Stimulated activated CD8-positive, alpha-beta memory T cell treated with anti-CD3 and anti-CD28 coated beads, Interleukin-15, amount 100 ng/mL, for 4 hours (primary cell): ENCODE results near the gene CDO1.

Experiments used
- DNase-seq, 2 donors: peaks; one replicate each; pipeline ENCODE4 v3.0.0-alpha.2; 2020; ENCODE audit warnings: low read depth in 2 of 2

CDO1 gene

DNA sequence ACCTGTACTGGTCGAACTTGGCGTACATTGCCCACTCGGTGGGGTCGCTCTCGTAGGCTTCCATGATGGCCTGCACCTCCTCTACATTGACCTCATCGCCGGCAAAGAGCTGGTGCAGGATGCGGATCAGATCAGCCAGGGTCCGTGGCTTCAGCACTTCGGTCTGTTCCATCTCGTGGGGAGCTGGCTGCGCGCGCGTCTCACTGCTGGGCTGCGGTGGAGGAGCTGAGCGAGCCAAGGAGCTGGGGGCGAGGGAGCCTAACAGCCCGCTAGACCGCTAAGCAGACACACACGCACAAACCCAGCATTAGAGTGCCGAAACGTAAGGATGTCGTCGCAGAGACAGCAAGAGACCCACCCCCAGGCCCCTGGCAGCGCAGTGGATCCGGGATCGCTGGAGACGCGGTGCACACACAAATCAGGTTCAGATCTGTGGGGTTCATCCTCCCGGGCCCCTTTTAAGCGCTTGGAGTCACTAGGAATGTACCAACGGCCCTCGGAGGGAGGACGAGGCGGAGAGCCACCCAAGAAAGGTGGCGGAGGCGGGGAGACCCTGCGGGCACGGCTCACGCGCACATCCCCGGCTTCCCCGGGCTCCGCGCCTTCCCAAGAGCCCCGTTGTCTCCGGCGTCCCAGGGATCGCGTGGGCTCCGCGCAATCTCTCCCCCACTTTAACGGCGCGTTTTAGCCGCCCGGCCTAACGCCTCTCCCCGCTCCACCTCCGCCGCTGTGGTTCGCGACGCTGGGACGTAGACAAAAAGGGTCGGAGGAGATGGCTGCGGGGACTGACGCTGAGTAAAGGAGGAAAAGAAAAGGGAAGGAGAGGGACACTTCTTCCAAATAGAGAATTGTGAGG is at the start of gene CDO1:
Gene CDO1 (minus strand): TSS at position 434 of the 856 bp plus-strand sequence. CDS start 262 bp downstream, at position 172.
- DNase-seq, result no peak

DNA sequence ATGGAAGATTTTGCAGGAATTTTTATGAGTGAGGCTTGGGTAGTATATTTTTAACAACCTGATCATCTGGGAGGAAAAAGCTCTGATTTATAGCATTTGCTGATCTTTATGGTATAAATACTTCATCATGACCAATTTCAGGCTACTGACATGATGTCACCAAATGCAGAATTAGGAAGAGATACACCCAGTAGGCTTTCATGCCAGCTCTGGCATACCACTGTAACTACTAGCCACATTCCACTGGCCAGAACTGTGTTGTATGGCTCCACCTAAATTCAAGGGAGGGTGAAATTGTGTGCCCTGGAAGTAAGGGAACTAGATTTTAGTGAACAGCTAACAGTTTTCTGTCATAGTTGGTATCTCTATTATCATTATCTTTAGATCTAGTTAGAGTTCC is 42.9 kb upstream of the CDO1 start:
- DNase-seq, result no peak

DNA sequence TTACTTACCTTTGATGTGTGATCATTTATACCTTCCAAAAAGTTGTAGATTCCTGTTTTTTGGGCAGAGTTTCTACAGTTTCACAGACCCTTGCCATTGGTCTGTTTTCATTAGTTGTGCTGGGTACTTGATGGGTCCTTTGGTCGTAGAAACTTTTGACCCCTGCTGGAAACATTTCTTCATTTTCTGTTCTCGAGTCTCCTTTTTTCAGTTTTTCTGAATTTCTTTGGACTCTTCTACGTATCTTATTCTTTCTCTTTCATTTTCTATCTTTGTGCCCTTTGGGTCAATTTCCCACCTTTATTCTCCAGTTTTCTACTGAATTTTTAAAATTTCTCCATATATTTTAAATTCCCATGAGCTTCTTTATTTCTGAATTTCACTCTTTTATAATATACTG is 41.9 kb upstream of the CDO1 start:
- DNase-seq, result no peak

DNA sequence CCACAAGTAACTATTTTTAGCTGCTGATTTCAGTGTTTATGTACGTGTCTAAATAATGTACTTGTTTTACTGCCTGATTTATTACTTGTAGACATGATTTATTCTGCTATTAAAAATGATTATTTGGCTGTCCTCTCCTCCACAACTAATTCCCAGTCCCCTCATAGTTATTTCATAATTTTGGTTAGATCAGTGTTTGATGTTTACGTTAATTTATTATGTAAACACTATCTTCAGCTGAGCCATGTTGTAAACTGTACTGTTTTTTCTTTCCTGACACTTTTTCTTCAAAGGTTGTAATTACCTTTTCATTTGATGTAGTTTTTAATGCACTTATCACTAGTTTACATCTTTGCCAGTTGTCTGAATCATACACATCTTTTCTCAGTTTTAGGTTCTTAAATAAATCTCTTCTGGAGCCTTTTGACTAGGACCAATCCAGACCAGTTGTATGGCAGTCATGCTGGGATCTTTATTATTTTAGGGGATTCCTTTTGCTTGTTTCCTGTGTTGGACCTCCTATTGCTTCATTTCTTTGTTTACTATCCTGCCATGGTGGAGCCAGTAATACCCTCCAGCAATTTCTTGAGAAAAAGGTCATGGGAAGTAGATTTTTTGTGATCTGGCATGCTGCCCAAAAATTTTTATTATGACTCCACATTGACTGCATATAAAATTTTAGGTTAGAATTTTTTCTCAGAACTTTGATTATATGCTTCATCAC is 41.3 kb upstream of the CDO1 start:
- DNase-seq, result no peak

DNA sequence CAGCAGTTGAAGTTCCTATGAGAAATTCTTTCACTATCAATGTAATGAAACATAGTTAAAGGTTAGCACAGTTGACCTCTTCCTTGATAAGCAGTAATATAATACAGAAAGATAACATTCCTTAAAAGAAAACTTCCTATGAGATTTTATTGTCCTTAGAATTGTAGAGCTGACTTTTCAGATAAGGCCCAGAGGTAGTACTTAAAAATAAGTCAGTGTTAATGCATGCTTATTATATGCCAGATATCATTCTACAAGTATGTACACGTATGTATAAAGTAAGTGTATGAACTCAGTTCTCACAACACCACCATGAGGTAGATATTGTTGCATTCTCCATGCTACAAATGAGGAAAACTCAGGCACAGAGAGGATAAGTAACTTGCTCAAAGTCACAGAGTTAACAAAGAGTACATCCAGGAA is 40.6 kb upstream of the CDO1 start:
- no peak for DNase-seq

DNA sequence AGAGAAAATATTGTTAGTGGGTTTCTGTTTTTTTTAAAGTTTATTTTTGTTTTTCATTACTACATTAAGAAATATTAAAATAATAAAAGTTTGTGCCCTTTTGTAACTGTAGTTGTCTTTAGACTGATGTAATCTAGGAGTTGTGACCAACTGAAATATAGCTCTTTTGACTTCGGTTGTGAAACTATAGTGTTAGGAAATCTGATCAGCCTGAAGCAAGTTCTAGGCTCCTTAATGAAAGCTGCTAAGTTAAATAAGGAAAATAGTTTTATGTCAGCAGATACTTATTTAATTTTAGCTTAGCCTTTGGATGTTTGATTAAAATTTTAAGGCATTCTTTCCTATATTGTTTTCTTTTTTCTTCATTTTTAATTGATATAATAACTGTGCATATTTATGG is 39.5 kb upstream of the CDO1 start:
- DNase-seq, result no peak

DNA sequence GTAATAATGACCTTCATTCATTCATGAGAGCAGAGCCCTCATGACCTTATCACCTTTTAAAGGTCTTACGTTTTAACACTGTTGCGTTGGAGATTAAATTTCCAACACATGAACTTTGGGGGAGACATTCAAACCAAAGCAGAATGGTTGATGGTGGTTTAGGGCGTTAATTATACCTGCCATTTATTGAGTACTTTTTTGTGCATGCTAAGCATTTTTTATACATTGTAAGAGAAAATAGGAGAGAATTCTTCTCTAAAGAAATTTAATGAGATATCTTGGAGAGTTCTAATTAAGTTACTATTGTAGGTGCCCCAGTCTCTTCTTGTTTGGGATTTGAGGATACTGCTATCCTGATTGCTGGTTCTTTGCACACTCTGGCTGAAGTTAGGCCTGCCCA is 37.7 kb upstream of the CDO1 start:
- DNase-seq, result no peak

DNA sequence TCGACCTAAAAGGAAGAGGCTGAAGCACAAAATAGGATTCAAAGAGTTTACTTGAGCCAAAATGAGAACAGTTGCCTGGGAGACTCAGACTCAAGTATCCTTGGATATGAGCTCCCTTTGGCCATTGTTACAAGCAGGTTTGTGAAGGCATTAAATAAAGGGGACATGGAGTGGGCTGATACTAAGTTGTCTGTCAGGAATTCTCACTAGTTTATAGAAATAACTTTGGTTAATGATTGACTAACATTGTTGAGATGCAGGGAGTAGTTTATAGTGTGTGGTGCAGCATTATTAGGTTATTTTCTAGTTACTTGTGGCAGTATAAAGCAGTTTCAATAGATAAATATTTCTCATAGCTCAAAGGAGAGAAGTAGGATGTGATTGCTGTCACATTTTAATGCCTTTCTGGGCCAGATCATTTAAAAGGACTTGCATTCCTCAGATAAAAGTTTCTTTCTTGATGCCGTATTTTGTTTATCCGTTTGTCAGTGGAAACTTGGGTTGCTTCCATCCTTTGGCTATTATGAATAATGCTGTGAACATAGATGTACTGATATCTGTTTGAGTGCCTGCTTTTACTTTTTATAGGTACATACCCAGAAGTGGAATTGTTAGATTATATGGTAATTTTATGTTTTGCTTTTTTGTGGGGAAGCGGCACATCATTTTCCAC is 34.4 kb upstream of the CDO1 start:
- DNase-seq, result no peak

DNA sequence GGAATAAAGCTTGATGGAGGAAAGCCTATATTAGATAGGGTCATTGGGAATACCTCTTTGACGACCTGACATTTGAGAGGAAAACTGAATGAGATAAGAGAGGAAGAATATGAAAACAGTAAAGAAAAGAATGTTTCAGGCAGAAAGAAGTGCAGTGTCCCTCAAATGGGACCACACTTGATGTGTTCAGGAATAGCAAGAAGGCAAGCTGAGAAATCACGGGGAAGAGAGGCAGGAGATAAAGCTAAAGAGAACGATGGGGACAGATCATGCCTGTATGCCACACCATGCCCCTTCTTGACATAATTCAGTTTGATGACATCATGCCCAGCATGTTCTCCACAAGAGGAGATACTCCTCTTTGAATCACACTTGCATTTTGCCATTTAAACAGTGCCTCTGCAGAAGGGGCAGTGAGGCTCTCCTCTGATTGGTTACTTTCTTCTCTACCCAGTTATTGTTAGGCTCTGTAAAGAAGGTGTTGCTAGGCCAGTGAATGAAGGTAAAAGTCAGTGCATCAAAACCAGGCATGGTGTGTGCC is 32.9 kb upstream of the CDO1 start:
- DNase-seq, result no peak

DNA sequence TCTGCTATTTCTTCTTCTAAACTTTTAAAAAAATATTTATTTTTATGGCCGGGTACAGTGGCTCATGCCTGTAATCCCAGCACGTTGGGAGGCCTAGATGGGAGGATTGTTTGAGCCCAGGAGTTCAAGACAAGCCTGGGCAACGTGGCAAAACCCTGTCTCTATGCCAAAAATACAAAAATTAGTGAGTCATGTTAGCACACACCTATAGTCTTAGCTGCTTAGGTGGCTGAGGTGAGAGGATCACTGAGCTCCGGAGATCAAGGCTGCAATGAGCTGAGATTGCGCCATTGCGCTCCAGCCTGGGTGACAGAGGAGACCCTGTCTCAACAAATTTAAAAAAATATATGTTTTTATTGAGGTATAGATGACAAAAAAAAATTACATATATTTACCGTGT is 30.8 kb upstream of the CDO1 start:
- no peak for DNase-seq

DNA sequence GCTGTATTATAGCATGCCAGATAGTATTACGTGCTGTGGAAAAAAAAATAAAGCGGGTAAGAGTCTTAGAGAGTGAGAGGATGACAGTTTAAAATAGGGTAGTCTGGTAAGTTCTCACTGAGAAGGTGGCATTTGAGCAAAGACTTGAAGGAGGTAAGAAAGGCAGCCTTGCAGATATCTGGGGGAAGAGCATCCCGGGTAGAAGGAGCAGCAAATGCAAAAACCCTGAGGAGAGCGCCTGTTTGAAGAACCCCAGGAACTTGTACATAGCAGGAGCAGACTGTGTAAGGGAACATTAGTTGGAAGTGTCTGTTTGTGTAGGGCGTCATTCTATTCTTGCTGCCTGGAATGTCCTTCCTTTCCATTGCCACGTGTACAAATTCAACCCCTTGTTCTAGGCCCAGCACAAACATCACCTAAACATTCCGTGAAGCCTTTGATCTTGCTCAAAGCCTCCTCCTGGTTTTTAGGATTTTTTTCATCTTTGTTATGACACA is 27.9 kb upstream of the CDO1 start:
- DNase-seq, result no peak

DNA sequence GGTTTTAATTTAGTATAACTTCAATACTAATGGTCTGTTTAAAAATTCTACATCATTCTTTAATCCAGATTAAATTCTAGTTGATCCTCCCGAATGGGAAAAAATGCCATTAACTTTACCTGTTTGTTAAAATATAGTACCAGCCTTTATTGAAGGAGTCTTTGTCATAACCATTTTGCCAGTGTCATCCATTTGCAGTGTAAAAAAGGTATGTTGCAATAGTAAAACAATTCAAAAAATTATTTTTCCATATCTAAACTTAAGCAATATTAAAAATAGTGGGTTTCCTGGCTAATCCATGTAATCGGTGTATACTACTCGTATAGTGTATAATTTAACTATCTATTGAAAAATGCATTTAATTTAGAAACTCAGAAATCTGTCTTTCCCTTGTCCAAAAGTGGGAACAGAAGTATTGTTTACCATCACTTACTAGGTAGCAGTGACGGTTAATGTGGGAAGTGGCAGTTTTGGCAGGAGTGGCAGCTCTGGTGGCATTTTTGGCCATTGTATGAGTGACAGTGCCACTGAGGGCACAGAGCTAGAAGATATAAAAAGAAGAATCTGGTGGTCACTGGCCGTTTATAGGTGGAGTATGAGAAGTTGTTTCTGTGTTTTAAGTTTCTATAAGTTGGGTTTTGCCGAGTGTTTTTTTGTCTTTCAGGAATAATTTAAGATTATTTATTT is 27.1 kb upstream of the CDO1 start:
- no peak for DNase-seq

DNA sequence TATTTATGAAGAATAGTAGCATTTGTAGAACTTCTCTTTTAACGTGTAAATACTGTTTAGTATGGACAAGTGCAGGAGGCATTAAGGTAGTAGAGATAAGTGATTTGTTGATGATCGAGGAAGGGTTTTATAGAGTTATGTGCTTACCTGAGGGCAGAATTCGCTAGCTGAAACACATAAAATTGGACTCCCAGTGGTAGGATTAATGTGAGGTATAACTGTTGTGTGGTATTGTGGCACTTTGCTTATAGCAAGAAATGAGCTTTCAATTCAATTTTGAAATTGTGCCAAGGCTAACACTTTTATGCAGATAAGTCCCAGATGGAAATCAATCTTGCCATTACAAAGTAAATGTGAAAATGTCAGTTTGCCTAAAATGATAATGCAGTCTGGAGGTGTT is 26.5 kb upstream of the CDO1 start:
- DNase-seq, result no peak

DNA sequence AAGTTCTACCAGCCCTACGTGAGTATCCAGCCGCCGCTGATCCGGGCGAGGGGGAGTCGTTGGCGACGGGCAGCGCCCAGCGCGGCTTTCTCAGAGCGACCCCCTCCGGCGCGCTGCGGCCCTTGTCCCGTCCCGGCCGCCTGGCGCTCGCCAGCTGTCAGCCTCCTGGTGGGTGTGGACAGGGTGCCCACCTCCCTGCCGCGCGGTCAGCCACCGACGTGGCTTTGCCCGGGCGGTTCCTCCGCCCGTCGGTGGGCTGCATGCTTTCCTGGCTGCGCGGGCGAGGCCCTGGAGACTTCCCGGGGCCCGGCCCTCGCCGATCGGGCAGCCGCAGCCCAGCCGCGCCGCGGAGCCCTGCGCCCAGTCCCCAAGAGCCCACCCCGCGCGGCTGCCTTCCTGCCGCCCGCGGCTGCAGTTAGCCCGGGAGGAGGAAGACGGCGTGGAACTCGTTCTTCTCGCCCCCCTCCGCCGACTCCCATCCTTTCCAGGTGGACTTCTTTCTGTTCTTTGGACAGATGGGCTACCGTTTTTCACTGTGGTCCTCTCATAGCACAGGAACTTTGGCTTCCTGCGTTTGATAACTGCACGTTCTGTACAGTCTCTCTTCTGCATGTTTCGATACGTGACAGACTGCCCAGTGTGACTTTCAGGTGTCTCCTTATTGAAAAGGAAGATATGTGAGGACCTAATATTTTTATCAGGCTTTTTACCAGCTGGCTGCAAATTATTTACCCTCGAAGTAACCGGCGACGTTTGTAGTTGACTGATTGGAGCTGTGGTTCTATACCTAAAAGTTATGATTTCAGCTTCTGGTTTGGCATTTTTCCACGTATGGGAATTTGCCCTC is 25.9 kb upstream of the CDO1 start:
- DNase-seq, result no peak

DNA sequence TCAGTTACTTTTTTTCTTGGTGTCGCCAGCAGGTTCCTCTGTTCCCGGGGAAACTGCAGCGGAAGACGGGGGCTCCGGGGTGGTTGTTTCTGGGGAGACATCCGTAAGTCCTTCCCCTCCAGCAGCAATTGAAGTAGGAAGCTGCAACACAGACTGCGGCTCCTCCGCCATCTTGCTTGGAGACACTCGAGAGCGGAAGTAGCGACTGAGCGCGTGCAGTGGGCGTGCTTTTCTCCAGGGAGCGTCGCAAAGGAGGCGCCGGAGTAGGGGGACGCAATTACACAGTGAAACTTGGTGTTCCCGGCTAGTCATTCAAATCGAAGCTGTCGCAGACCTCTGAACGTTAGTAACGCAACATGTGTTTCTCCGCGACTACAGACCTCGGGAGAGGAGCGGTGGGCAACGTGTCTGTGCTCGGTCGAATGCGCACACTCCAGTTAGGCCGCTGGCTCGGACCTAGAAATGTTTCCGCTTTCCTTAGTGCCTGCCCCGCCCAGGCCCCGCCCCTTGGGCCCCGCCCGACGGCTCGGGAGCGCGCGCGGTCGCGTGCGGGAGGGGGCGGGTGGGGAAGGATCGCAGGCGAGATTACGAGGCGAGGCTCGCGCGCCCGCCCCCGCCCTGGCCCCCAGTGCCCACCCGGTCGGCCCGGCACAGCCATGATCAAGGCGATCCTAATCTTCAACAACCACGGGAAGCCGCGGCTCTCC is 25.1 kb upstream of the CDO1 start, which contains the start of the genes AP3S1 and ATG12:
Gene AP3S1 (plus strand): TSS at position 554 of the 707 bp plus-strand sequence. CDS start 103 bp downstream, at position 657.
Gene ATG12 (minus strand): TSS at position 184 of the 707 bp plus-strand sequence. CDS start 13 bp downstream, at position 171.
- peak; percentile 82 to 86 for DNase-seq

DNA sequence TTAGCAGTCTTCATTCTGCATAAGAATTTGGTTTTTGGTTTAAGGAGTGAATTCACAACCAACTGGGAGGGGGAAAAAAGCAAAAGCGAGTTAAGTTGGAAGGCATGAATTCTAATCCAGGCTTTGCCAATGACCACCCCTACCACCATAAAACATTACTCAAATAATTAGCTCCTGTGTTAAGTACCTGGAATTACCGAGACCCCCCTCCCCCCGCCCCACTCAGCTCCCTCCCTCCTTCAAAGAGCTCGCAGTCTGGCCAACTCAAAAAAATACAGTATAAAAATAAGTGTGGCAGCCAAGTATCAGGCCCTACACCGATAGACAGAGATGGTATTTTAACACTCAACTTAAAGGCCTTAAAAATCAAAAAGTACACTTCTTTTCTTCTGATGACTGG is 24.4 kb upstream of the CDO1 start:
- no peak for DNase-seq

DNA sequence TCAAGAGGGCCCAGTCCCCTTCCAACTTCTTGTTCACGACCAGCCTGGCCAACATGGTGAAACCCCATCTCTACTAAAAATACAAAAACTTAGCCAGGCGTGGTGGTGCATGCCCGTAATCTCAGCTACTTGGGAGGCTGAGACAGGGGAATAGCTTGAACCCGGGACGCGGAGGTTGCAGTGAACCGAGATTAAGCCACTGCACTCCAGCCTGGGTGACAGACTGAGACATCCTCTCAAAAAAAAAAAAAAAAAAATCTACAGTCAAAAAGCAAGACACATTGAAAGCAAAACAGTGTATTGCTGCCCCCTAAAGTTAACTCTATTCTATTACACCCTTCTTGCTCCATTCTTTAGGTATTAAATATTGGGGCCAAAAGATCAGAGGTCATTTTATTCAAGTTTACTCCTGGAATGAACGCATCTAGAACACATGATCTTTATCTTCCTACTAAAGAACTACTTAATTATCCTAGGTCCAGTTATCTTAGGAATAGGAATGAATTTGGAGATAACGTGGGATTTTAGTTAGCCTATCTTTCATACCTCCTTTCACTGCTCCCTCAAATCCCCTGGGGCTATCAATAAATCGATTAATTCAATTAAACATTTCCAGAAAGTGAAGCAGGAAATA is 22.5 kb upstream of the CDO1 start:
- no peak for DNase-seq

DNA sequence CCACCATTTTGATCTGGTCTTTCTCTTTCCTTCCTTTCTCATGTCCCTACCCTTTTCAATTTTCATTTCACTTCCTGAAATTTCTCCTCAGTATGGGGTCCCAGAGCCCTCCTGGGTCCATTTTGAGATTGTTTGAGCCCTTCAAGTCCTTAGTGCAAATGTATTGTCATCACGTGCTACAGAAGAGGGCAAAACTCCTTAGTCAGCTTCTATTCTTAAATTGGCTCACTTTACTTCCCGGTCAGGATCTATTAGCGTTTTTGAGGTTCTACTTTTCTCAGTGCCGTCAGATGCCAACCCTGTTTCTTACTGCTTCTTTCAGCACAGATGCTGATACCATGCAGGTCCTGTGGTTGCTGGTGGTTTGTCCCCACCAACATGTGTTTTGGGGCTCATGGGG is 19.0 kb upstream of the CDO1 start:
- no peak for DNase-seq

DNA sequence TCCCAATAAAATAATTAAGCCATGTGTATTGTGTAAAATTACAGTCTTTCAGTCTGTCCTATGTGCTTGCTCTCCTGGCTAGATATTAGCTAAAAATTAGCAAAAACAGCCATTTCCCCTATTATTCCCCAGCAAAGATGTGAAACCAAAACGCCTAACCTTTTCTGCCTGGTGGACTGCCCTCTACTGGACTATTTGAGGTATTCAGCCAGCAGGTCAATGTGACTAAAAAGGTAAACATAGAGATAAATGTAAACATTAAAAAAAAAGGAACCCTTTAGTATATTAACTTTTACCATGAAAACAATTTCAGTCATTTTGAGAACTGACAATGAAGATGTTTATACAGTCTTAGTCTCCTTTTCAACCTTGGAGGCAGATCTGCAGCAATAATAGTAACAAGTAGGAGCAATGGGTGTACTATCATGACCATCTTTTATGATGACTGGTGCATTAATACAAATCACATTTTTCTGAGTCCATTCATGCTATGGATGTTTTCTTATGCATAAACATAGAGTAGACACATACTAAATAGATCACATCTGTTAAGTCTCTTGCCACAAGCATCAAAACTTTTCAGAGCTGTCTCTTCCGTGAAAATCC is 14.8 kb upstream of the CDO1 start:
- no peak for DNase-seq
